Measurements from ENCODE around the gene RNPEP.

RNPEP gene

GRCh38 chr1:201945157-201945556, 37.3 kb upstream of the RNPEP start:
- H3K4me3 Mint-ChIP-seq: peak overlapping the region; percentile 88
- no peak overlapping the region for H3K27ac Mint-ChIP-seq
- TF ChIP-seq, protein P1, sequence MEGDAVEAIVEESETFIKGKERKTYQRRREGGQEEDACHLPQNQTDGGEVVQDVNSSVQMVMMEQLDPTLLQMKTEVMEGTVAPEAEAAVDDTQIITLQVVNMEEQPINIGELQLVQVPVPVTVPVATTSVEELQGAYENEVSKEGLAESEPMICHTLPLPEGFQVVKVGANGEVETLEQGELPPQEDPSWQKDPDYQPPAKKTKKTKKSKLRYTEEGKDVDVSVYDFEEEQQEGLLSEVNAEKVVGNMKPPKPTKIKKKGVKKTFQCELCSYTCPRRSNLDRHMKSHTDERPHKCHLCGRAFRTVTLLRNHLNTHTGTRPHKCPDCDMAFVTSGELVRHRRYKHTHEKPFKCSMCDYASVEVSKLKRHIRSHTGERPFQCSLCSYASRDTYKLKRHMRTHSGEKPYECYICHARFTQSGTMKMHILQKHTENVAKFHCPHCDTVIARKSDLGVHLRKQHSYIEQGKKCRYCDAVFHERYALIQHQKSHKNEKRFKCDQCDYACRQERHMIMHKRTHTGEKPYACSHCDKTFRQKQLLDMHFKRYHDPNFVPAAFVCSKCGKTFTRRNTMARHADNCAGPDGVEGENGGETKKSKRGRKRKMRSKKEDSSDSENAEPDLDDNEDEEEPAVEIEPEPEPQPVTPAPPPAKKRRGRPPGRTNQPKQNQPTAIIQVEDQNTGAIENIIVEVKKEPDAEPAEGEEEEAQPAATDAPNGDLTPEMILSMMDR (IDR thresholded peaks at IDR 0.05): peak; percentile 23

GRCh38 chr1:201945863-201946223, 36.6 kb upstream of the RNPEP start:
- H3K4me1 Mint-ChIP-seq: peaks cover 91% of the 10 kb centered on the region
- DNase-seq: no peak
- no peaks in the 10 kb centered on the region for H3K9me3 Mint-ChIP-seq
- no peak overlapping the region for H3K27ac Mint-ChIP-seq
- peaks cover 21% of the 10 kb centered on the region for H3K27me3 Mint-ChIP-seq (ENCODE audit: low read depth, poor library complexity)
- TF ChIP-seq, protein P1 (IDR thresholded peaks at IDR 0.05): no peak
- H3K36me3 Mint-ChIP-seq (ENCODE audit: low read depth): no peaks in the 10 kb centered on the region
- H3K4me3 Mint-ChIP-seq: peak overlapping the region; percentile 88

More at GRCh38 chr1:201945157-201945556, 37.3 kb upstream of the RNPEP start:
- peaks cover 21% of the 10 kb centered on the region for H3K27me3 Mint-ChIP-seq (ENCODE audit: low read depth, poor library complexity)
- no peaks in the 10 kb centered on the region for H3K36me3 Mint-ChIP-seq (ENCODE audit: low read depth)
- DNase-seq: no peak
- no peaks in the 10 kb centered on the region for H3K9me3 Mint-ChIP-seq
- H3K4me1 Mint-ChIP-seq: peaks cover 91% of the 10 kb centered on the region

DNA sequence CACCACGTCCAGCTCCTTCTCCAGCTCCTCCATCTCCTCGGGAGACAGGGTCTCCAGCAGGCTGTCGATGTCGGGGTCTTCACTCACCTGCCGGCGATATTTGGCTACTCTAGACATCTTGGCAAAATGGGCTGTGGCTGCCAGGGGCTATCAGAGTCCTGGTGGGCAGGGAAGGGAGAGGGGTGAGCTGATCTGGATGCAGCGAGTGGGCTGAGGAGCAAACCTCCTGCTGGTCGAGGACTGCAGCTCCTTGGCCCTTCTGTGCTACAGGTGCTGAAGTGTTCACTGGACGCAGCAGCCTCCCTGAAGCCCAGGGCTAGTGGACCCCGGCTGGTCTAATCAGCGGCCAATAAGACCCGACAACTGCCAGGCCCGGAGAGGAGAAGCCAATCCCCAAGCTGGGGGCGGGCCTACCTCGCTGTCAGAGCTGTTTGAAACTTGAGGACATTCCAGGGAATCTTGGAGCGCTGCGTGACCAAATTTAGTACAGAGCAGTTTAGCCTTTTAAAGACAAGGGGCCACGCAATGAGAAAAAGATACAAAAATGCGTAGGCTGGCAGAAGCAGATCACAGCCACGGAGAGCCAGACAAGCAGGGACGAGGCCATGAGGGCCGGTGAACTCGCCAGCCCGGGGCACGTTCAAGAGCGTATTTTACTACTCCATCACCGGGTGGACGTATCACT, 36.1 kb upstream of the RNPEP start, which contains the start of gene LMOD1:
TSS of gene LMOD1 (minus strand) at position 325 of the 685 bp plus-strand sequence. CDS start at position 117, 208 bp downstream.
- H3K27ac Mint-ChIP-seq: peak within 1 kb of the TSS; percentile 79
- H3K9me3 Mint-ChIP-seq: no peaks in the 10 kb centered on the region
- peaks cover 89% of the 10 kb centered on the region for H3K4me1 Mint-ChIP-seq
- peaks cover 21% of the 10 kb centered on the region for H3K27me3 Mint-ChIP-seq (ENCODE audit: low read depth, poor library complexity)
- H3K36me3 Mint-ChIP-seq (ENCODE audit: low read depth): no peaks in the 10 kb centered on the region
- peak within 1 kb of the TSS; percentile 88 for H3K4me3 Mint-ChIP-seq
- TF ChIP-seq, protein P1 (IDR thresholded peaks at IDR 0.05): no peak
- peak; percentile 91 for DNase-seq

- H3K27ac Mint-ChIP-seq: peak overlapping the region; percentile 79
Measured at GRCh38 chr1:201947697-201948008, 34.8 kb upstream of the RNPEP start.

GRCh38 chr1:201949491-201949890, 33.0 kb upstream of the RNPEP start:
- TF ChIP-seq, protein P1 (IDR thresholded peaks at IDR 0.05): no peak
- Mint-ChIP-seq H3K36me3 (ENCODE audit: low read depth) (no peaks in the 10 kb centered on the region), H3K27ac (no peak overlapping the region)

More at GRCh38 chr1:201947697-201948008, 34.8 kb upstream of the RNPEP start:
- no peak for DNase-seq
- Mint-ChIP-seq H3K9me3 (no peaks in the 10 kb centered on the region), H3K4me3 (peak overlapping the region; percentile 88), H3K36me3 (ENCODE audit: low read depth) (no peaks in the 10 kb centered on the region), H3K4me1 (peaks cover 76% of the 10 kb centered on the region), H3K27me3 (ENCODE audit: low read depth, poor library complexity) (peaks cover 24% of the 10 kb centered on the region)
- TF ChIP-seq, protein P1 (IDR thresholded peaks at IDR 0.05): no peak

More at GRCh38 chr1:201949491-201949890, 33.0 kb upstream of the RNPEP start:
- Mint-ChIP-seq H3K4me1 (peaks cover 60% of the 10 kb centered on the region), H3K9me3 (no peaks in the 10 kb centered on the region), H3K27me3 (ENCODE audit: low read depth, poor library complexity) (peaks cover 28% of the 10 kb centered on the region), H3K4me3 (no peak overlapping the region)
- DNase-seq: no peak
